CD4-positive, alpha-beta T cell treated with Interleukin-6 at 100 ng/mL for 8 hours (primary cell): ENCODE measurements around the gene ABL2.
"Not testable (repeated sequence)": the region's sequence is repeated elsewhere in the genome, so short reads cannot be mapped to it uniquely, and the experiment has no call there.

Experiments used
- DNase-seq: peaks from one replicate; pipeline ENCODE4 v3.0.0-alpha.2; 2020; ENCODE audit warnings: mixed read lengths, low spot score

ABL2 gene

DNA sequence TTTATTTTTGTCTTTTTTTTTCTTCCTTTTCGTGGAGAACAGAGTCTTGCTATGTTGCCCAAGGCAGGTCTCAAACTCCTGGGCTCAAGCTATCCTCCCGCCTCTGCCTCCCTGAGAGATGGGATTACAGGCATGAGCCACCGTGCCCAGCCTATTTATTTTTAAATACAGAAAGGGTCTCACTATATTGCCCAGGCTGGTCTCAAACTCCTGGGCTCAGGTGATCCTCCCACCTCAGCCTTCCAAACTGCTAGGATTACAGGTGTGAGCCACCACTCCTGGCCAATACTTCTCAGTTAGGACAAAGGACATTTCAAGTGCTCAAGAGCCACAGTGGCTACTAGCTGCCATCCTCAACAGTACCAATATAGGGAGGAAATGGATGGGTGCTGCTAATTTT is 16.2 kb downstream of the ABL2 start:
- DNase-seq, result not testable (repeated sequence)

DNA sequence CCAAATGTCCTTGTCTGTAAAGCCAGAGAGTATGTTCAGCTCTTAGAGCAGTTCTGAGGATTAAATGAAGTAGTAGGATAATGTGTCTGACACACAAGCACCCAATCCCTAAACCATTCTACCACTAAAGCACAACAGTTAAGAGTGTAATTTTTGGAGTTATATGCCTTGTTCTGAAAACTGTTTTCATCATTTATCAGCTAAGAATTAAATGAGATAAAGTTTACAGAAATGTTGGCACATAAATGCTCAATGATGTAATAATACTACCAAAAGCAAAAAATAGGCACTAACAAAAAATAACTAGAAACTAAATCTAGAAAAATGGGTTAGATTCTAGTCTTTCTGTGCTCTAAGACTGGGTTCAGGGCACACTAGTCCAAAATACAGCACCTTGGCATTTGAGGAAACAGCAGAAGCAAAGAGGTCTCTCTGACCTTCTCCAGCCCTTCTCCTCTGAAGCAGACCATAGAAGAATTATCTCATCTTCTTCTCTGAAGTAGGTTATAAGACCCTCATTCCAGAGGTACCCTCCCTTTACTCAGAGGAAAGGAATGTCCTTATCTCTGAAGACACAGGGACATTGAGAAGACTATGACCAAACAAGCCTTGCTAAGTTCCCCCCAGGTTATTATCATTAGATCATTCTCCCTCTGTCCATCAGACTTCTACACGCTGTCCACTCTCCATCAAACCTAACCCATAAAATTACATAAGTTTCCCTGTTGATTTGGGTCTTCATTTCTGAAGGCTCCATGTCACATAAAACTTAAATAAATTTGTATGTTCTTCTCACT is 20.6 kb downstream of the ABL2 start:
- DNase-seq, result no peak

DNA sequence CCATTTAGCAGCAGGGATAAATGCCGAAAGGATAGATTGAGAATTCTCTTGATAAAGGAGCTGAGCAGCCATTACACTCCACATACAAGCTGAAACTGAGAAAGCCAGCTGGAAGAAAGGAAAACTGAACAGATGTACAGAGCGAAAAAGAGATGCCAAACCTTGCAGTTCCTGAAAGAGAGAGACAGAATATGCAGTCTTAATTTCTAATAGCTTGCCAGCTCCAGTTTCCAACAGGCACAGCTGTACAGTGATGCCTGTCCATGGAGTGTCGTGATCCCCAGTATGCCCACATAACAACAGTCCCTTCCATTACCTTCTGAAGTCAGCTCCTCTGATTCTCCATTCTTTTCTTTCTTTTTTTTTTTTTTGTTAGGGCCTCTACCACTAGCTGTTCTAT is 22.7 kb downstream of the ABL2 start:
- no peak for DNase-seq

DNA sequence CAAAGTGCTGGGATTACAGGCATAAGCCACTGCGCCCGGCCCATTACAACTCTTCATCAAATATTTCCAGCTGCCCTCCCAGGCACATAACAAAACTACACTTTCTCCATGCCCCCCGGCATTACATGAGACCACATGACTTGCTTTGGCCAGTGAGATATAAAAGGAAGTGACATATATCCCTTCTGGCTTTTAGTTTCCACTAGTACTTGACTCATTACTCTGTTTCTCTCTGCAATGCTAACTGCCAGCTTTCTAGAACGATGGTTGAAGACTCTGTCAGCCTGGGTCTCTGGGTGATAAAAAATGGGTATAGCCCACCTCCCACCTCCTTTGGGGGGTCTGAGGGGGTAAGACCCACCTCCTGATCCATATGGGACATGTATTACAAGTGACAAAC is 24.2 kb downstream of the ABL2 start:
- DNase-seq, result no peak

DNA sequence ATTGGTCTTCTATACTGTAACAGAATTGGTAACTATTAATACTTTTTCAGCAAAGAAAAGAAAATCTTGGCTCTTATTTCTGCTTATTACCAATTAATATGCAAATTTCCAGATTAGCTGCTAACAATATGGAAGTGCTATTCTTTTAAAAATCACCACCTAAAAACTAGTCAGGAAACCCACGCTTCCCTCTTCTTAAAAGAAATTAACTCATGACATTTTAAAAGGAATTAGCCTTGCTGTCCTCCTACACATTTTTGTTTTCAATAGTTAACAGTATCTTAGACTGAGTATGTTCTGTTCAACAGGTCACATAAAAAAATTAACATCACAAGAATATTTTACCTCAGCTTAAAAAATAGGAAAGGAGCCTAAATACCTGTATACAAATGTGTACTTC is 27.3 kb downstream of the ABL2 start:
- DNase-seq, result no peak

DNA sequence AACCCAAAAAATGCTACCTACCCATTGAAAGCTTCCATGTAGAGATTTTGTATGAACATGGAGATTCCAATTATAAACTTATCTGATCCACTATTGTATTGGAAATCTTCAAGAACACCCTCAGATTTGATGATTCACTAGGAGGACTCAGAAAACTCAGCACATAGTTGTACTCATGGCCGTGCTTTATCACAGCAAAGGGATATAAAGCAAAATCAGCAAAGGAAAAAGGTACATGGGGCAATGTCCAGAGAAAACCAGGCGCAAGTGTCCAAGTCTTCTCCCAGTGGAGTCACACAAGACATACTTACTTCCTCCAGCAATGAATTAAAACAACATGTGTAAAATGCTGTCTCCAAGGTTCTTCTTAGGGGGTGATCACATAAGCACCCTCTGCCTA is 28.9 kb downstream of the ABL2 start:
- DNase-seq, result no peak

DNA sequence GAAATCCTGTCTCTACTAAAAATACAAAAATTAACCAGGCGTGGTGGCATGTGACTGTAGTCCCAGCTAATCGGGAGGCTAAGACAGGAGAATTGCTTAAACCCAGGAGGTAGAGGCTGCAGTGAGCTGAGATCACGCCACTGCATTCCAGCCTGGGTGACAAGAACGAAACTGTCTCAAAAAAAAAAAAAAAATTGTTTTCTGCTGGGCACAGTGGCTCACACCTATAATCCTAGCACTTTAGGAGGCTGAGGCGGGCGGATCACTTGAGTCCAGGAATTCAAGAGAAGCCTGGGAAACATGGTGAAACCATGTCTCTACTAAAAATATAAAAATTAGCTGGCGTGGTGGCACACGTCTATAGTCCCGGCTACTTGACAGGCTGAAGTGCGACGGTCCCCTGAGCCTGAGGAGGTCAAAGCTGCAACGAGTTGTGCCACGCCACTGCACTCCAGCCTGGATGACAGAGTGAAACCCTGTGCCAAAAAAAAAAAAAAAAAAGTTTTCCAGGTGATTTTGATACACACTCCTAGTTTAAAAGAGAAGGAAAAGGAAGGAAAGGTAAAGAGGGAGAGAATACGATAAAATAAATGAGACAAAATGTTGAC is 31.7 kb downstream of the ABL2 start:
- DNase-seq, result no peak

DNA sequence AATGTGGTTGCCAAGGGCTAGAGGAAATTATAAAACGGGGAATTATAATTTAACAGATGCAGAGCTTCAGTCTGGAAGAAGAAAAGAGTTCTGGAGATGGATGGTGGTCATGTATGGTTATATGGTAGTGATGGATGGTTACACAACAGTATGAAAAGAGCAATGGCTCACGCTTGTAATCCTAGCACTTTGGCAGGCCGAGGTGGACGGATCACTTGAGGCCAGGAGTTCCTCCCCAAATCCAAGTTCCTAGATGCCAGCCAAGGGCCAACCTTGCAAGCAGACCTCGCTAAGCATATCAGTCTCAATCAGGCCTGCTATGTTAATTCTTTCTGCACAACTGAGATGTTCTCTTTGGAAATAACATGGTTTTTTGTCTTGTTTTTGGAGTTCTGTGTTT is 33.6 kb downstream of the ABL2 start:
- DNase-seq, result not testable (repeated sequence)

DNA sequence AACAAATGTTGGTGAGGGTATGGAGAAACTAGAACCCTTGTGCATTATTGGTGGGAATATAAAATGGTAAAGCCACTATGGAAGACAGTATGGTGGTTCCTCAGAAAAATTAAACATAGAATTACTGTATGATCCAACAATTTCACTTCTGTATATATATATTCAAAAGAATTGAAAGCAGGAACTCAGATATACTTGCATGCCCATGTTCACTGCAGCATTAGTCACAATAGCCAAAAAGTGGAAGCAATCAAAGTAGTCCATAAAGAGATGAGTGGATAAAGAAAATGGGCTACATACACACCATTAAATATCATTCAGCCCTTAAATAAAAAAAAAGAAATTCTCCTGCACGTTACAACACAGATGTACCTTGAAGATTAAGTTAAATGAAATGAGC is 34.1 kb downstream of the ABL2 start:
- DNase-seq, result no peak

DNA sequence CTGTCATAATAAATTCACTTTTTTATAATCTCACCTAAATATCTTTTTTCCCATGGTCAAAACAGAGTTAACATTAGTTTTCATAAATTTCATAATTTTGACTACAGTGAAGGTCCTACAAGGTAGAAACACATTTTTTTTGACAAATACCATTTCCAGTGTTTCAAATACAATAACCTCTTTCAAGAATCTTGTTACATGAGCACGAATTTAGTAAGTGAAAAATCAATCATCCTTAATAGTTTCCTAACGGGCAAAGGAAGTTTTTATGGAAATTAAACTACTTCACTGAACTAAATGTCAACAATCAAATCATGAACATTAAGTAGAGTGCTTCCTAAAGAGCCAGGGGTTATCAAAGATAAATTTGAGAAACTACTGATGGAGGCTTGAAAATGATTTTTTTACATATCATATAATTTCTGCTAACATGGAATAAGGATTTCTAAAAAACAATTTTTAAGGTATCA is 35.4 kb downstream of the ABL2 start:
- no peak for DNase-seq

DNA sequence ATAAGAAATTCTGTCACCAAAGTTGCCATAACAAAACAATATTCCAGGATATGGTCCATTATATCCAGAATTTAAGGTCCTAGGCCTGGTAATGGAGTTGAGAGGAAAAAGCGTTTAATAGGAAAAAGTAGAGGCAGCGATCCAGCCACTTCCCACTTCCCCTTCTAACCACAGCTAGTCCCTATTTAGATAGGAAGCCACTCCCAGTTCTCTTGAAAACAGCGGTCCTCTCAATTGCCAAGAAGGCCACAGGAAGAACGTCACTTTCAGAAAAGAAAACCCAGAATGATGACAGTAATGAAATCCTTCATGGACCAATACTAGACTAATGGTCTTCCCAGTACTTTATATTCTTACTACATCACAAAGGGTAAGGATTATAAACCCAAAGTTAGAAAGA is 38.6 kb downstream of the ABL2 start:
- DNase-seq, result no peak

DNA sequence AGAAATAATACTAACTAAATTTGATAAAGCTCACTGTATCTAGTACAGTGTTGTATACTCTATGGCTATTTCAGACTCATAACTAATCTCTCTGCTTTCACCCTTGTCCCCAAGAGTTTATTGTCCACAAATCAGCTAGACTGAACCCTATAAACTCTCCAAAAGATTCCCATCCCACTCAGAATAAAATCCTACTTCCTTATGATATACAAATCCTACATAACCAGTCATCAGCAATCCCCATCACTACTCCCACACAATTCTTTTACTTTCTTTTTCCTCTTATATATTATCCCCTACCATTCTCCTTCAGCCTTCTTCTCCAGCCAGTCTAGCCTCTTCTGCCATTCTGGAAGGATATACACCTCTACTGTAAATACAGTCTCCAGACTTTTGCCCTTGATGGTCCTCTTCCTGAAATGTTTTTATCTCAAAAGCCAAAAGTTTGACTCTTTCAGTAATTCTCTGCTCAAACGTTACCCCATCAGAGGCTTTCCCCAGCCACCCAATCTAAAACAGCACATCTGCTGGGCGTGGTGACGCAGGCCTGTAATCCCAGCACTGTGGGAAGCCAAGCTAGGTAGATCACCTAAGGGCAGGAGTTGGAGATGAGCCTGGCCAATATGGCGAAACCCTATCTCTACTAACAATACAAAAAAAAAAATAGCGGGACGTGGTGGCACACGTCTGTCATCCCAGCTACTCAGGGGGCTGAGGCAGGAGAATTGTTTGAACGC is 41.6 kb downstream of the ABL2 start:
- no peak for DNase-seq

DNA sequence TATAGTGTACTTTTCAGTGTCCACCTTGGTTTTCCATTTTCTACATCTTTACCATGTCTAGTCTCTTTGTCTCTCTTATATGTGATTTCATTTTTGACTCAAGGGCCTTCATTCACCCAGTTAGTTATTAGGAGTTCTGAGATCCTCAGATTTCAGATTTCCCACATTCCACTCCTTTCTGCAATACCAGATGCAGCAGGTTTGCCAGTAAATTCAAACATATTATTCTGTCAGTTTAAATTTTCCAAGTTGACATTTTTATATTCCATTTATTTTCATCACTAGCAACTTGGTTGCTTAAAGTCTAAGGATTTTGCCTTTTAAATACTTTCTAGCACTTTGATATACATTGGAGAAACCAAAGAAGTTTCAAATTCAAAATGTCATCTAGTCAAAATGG is 42.4 kb downstream of the ABL2 start:
- no peak for DNase-seq

DNA sequence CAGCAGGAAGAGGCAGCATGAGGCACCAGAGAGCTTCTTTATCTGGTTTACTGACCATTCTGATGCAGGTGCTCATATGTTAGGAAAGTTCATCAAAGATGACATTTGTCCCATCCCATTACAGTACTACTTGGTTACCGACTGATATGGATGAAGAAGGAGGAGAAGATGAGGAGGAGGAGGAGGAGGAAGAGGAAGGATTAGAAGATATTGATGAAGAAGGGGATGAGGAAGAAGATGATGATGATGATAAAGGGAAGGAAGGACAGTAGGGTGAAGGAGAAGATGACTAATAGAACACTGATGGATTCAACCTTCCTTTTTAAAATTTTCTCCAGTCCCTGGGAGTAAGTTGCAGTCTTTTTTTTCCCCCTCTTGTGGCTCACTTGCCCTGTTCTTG is 45.1 kb downstream of the ABL2 start:
- no peak for DNase-seq

DNA sequence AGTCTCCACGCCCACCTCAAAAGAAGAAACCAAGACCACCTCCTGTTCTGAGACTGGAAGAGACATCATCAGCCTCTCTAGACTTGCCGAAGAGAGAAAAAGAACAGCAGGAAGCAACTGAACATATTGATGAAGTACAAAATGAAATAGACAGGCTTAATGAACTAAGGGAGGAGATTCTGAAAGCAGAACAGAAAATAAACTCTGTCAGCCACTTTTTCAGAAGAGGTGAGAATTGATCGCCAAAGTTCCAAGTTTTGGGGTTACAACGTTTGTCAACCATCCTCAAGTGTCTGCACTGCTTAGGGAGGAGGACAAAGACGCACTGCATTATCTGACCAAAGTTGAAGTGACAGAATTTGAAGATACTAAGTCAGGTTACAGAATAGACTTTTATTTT is 45.6 kb downstream of the ABL2 start:
- no peak for DNase-seq

DNA sequence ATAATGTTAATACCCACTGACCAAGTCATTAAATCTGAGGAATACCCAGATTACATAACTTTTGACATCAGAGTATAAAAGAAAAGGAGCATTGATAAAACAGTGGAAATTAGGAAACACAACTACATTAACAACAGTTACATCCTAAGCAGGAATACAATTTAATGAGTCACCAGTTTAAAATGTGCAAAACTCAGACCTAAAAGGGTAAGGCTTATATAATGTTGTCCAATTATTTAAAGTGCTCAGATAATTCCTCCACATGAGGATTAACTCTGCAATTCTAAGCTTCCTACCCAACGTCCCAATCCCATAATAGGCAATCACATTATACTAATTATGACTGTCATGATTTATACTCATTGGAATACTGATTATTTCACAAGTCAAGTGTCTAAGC is 50.5 kb downstream of the ABL2 start:
- no peak for DNase-seq

DNA sequence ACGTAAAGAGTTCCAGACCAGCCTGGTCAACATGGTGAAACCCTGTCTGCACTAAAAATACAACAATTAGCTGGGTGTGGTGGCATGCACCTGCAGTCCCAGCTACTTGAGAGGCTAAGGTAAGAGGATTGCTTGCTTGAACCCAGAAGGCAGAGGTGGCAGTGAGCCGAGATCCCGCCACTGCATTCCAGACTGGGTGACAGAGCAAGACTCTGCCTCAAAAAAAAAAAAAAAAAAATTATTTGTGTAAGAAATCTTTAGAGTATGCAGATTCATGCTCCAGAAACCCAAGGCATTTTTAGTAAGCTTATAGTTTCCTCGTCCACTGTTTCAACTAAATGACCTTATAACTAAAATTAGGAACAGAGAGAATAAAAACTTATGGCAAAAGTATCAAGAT is 51.3 kb downstream of the ABL2 start:
- no peak for DNase-seq

DNA sequence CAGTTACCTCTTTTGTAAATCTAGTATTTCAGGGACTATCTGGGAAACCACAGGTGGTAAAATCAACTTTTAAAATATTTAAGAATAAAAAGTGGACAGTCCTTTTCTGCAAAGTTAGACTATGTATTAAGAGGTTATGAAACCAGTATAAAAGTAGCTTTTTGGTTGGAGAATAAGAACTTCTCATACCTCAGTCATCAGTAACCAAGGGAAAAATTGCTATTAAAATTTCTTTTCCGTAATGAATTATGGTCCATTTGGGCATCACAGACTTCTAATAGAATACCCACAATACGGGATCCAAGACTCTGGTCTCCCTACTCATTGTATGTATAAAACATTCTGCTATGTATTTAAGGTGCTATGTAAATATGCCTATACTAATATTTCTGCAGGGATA is 51.9 kb downstream of the ABL2 start:
- DNase-seq, result no peak

DNA sequence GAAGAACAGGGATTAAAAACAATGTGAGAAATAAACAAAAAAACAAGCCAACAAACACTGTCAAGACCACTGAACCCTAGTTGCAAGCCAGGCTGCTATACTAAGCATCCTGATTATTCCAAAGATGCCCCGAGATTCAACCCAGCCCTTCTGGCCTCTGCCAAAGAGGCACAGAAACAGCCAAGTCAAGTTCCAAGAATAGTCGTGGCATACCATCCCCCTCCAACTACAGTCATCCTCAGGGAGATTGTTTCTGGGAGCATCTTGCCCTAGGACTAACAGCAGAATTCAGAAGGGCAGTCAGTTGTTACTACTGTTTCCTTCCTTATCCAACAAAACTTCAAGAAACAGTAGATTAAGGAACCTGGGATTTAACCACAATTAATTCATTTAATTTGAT is 52.3 kb downstream of the ABL2 start:
- DNase-seq, result no peak

DNA sequence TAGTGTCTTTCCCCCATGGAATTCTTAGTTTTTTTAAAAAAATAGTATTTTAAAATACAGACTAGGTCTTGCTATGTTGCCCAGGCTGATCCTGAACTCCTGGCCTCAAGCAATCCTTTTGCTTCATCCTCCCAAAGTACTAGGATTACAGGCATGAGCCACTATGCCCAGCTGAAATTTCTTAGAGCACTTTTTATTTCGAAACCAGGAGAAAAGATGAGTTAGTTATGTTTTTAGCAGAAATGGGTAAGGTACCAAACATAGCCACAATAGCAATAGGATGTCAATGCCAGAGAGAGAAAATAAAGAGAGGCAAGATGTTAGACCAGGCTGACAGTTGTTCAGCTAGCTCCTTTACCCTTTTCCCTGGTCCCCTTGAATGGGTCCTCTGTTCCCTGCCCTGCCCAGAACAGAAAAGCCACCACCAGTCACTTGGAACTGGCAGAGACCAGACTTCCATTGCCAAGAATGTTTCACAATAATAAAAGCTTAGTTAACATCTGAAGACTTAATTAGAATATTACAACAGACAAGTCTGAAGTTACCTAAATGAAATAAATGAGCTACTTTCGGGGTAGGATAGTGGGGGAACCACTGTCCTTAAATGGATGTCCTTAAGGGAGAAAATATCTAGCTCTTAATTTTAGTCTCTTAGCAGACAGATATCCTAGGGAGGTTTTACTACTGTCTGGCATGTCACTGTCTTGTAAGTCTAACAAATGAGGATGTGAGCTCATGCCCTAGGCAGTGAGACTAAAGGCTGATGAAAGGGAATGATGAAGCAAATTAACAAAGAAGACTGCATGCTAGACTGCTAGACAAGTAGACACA is 54.3 kb downstream of the ABL2 start:
- DNase-seq, result no peak

DNA sequence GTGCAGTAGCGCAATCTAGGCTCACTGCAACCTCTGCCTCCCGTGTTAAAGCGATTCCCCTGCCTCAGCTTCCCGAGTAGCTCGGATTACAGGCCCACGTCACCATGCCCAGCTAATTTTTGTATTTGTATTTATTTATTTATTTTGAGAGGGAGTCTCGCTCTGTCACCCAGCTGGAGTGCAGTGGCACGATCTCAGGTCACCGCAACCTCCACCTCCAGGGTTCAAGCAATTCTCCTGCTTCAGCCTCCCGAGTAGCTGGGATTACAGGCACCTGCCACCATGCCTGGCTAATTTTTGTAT is 59.1 kb downstream of the ABL2 start:
- DNase-seq, result not testable (repeated sequence)

DNA sequence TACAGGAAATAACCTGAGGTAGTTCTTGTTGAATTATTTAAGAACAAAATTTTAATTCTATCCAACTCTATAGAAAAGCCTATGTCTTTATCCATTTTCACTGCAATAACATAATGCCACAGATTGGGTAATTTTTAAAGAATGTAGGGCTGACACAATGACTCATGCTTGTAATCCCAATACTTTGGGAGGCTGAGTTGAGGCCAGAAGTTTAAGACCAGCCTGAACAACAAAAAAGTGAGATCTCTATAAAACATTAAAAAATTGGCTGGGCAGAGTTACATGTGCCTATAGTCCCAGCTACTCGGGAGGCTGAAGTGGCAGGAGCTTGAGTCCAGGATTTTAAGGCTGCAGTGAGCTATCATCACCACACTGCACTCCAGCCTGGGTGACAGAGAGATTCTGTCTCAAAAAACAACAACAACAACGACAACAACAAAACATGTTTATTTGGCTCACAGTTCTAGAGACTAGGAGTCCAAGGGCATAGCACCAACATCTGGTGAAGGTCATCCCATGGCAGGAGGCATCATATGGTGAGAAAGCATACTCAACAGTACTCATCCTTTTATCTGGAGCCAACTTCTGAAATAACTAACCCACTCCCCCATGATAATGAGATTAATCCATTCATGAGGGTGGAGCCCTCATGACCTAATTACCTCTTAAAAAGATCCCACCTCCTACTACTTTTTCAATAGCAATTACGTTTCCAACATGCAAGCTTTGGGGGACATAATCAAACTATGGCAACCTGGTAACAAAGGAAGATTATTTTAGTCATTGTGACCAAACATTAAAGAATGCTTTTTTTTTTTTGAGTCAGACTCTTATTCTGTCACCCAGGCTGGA is 59.6 kb downstream of the ABL2 start:
- DNase-seq, result no peak
